Hematopoietic multipotent progenitor cell (in vitro differentiated cells): ENCODE results near the gene TREH. TPM values are rescaled to one million over a fixed set of nuclear protein-coding genes. Genes with fewer than 3 reads are reported as not detected.
"Not testable (repeated sequence)": the region's sequence is repeated elsewhere in the genome, so short reads cannot be mapped to it uniquely, and the experiment has no call there.

Source experiments
- DNase-seq, 3 donors: peaks; one replicate each; pipeline ENCODE4 v3.0.0-alpha.2; 2011 to 2015; ENCODE audit warnings: low read depth in 2 of 3, low spot score in 2 of 3
- total RNA-seq: library from RNA; depleted of rRNA; stranded (reverse); fragments of >200 nt; gene quantifications from one replicate; pipeline ENCODE4 v1.2.3, GENCODE V29; 2012

Gene TREH
- not detected for total RNA-seq

- DNase-seq, result no peak
Observed at GRCh38 chr11:118679483-118679882, at the start of gene TREH. TSS of gene TREH (minus strand) at chr11:118679650. CDS start at chr11:118679627, 23 bp downstream.

GRCh38 chr11:118728112-118728511 lies 48.7 kb upstream of the TREH start:
- DNase-seq, result not testable (repeated sequence)

GRCh38 chr11:118727721-118728066 lies 48.2 kb upstream of the TREH start:
- DNase-seq, result not testable (repeated sequence)

GRCh38 chr11:118727001-118727720 lies 47.7 kb upstream of the TREH start:
- DNase-seq, result not testable (repeated sequence)

DNA sequence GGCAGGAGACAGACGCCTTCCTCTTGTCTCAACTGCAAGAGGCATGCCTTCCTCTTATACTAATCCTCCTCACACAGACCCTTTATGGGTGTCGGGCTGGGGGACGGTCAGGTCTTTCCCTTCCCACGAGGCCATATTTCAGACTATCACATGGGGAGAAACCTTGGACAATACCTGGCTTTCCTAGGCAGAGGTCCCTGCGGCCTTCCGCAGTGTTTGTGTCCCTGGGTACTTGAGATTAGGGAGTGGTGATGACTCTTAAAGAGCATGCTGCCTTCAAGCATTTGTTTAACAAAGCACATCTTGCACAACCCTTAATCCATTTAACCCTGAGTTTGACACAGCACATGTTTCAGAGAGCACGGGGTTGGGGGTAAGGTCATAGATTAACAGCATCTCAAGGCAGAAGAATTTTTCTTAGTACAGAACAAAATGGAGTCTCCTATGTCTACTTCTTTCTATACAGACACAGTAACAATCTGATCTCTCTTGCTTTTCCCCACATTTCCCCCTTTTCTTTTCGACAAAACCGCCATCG lies 42.1 kb upstream of the TREH start:
- not testable (repeated sequence) for DNase-seq

GRCh38 chr11:118720740-118721139 lies 41.3 kb upstream of the TREH start:
- DNase-seq, result not testable (repeated sequence)

GRCh38 chr11:118720078-118720477 lies 40.6 kb upstream of the TREH start:
- DNase-seq, result not testable (repeated sequence)

GRCh38 chr11:118718562-118718961 lies 39.1 kb upstream of the TREH start:
- not testable (repeated sequence) for DNase-seq

DNA sequence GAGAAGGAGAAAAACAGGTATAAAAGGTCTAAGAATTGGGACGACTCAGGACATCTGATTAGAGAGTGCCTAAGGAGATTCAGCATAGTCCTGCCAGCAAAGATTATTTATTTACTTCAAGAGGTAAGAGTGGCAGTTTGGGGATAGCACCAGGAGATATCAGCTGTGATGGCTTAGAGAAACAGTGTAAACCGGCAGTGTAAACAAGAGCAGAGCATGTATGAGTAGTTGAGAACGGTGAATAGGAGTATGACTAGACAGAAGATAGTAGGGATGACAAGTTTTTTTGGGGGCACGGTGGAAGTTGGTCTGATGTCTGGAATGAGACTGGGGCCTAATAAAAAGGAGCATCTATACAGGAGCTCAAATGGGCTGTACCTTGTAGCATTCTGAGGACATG lies 38.3 kb upstream of the TREH start:
- DNase-seq, result not testable (repeated sequence)

DNA sequence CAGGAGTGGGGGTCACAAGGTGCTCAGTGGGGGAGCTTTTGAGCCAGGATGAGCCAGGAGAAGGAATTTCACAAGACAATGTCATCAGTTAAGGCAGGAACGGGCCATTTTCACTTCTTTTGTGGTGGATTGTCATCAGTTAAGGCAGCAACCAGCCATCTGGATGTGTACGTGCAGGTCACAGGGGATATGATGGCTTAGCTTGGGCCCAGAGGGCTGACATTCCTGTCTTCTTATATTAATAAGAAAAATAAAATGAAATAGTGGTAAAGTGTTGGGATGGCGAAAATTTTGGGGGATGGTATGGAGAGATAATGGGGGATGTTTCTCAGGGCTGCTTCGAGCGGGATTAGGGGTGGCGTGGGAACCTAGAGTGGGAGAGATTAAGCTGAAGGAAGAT lies 37.8 kb upstream of the TREH start:
- not testable (repeated sequence) for DNase-seq

DNA sequence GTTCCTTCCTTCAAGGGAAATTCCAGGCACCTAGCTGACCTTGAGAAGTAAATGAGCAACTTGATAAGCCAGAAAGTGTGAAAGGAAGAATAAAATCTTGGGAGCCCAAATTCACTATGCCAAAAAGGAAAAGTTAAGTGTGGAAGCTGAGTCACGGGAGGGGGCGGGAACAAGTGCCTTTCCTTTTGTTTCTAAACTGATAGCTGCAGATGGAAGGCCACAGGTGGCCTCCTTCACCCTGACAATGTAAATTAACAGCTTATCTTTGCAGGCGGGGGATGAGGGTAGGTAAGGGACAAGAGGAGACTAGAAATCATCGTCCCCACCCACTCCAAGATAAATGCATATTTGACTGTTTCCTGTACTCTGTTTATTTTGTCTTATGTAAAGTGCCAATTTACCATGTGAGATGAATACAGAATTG lies 36.4 kb upstream of the TREH start:
- no peak for DNase-seq

- DNase-seq, result no peak
Observed at GRCh38 chr11:118715245-118715831, 35.9 kb upstream of the TREH start.

DNA sequence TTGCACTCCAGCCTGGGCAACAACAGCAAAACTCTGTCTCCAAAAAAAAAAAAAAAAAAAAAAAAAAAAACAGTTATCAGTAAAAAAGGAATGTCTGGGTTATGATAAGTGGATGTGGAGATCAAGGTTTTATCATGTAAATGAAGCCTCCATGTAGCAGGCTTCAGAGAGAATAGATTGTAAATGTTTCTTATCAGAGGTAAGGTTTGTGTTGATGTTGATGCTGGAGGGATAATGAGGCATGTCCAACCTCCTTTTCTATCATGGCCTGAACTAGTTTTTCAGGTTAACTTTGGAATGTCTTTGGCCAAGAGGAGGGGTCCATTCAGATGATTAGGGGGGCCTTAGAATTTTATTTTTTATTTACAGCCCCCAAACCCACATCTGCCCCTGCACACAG lies 35.4 kb upstream of the TREH start:
- DNase-seq, result no peak

- not testable (repeated sequence) for DNase-seq
Observed at GRCh38 chr11:118714416-118714815, 35.0 kb upstream of the TREH start.

DNA sequence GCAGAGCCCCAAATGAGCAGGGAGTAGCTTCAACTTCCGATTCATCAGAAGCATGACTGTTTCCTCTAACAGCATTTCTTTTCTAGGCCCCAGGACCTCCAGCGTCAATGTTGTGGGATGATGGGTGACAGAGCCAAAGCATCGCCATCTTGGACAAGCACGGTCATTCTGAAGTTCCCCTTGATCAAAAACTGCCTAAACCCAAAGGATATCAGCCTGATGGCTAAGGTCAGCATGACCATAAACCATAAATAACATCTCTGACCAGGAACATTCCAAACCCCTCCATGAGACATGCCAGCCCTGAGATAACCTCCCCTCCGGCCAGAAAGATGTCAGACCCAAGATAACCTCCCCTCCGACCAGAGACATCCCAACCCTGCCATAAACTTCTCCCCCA lies 28.8 kb upstream of the TREH start:
- DNase-seq, result no peak

DNA sequence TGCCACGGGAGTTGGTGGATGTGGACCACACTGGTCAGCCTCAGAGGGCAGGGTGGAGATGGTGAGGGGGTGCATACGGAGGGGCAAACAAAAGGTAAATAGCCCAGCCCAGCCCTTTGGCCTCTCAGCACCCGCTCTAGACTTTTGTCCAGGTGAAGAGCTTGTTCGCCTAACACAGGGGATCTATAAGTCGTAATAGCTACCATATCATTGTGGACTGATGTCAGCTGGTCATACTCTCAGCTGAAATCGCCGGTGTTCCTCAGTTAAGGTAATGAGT lies 27.0 kb upstream of the TREH start:
- DNase-seq, result no peak

GRCh38 chr11:118705791-118706545 lies 26.5 kb upstream of the TREH start:
- DNase-seq, result peak in 1 of 3 donors; percentile 60

- DNase-seq, result peak in 2 of 3 donors; percentile 53 to 55
Observed at GRCh38 chr11:118705111-118705741, 25.8 kb upstream of the TREH start.

DNA sequence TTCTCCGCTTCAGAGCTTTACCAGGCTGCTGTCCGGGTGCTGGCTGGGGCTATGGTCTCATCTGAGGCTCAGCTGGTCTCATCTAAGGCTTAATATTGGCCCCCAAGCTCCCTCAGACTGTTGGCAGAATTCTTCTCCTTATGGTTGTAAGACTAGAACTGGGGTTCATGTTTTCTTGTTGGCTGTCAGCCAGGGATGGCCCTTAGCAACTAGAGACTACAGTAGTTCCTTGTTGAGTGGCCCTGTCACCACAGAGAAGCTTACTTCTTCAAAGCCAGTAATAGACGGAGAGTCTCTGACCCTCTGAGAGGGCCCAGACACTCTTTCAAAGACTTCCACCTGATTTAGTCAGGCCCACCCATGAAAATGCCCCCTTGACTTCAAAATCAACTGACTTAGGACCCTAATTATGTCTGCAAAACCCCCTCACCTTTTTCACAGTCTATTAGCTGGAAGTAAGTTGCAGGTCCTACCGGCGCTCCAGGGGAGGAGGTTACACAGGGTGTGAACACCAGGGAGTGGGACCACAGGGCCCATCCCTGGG lies 24.2 kb upstream of the TREH start:
- peak in 1 of 3 donors; percentile 71 for DNase-seq

GRCh38 chr11:118699506-118700220 lies 20.2 kb upstream of the TREH start:
- peak in 1 of 3 donors; percentile 61 for DNase-seq
